Neural cell (in vitro differentiated cells): ENCODE results near the gene DAND5. TPM values are rescaled to one million over a fixed set of nuclear protein-coding genes. Genes with fewer than 3 reads are reported as not detected.

Source experiments
- H2AFZ ChIP-seq: fragments of 200-600, 300-800 bp; sonication (generic), shearing (Covaris generic); 2 replicates; pipeline ENCODE4 v1.6.0; 2014; ENCODE audit warnings: low read depth, mild to moderate bottlenecking, antibody characterized with exemption, low read length, moderate library complexity
- H3F3A ChIP-seq: fragments of 200-600 bp; shearing (Covaris generic); 2 replicates; pipeline ENCODE4 v1.6.1; 2016; ENCODE audit warnings: mild to moderate bottlenecking, moderate library complexity, mixed read lengths, antibody characterized with exemption, low read length; ENCODE audit not compliant: insufficient read depth, poor library complexity, severe bottlenecking
- H3K27ac ChIP-seq: fragments of 200-600, 300-800 bp; sonication (generic), shearing (Covaris generic); 2 replicates; pipeline ENCODE4 v1.5.1; 2014; ENCODE audit warnings: mild to moderate bottlenecking, low read length, moderate library complexity
- H3K27me3 ChIP-seq: fragments of 300-800, 200-600 bp; sonication (generic), shearing (Covaris generic); 2 replicates; pipeline ENCODE4 v1.6.0; 2014; ENCODE audit warnings: mild to moderate bottlenecking, low read depth, low read length, moderate library complexity; ENCODE audit not compliant: insufficient read depth
- H3K36me3 ChIP-seq: fragments of 300-800, 200-600 bp; sonication (generic), shearing (Covaris generic); 2 replicates; pipeline ENCODE4 v1.5.1; 2014; ENCODE audit warnings: mild to moderate bottlenecking, antibody characterized with exemption, low read length, moderate library complexity; ENCODE audit not compliant: insufficient read depth
- H3K4me2 ChIP-seq: fragments of 300-800, 200-600 bp; sonication (generic), shearing (Covaris generic); 2 replicates; pipeline ENCODE4 v1.6.0; 2014; ENCODE audit warnings: mild to moderate bottlenecking, low read length
- H3K4me3 ChIP-seq: fragments of 300-800, 200-600 bp; sonication (generic), shearing (Covaris generic); 2 replicates; pipeline ENCODE4 v1.5.1; 2014; ENCODE audit warnings: mild to moderate bottlenecking, low read length, moderate library complexity
- H3K79me2 ChIP-seq: fragments of 200-600 bp; shearing (Covaris generic); replicated peaks from 2 replicates; pipeline ENCODE4 v1.6.0; 2014; ENCODE audit warnings: mild to moderate bottlenecking, low read length, moderate library complexity; ENCODE audit not compliant: insufficient read depth
- H3K9ac ChIP-seq: fragments of 300-800, 200-600 bp; sonication (generic), shearing (Covaris generic); 2 replicates; pipeline ENCODE4 v1.6.1; 2016; ENCODE audit warnings: mild to moderate bottlenecking, low read length, mixed read lengths
- H3K9me2 ChIP-seq: fragments of 200-600 bp; shearing (Covaris generic); 2 replicates; pipeline ENCODE4 v1.6.1; 2016; ENCODE audit warnings: mild to moderate bottlenecking, low read length, mixed read lengths; ENCODE audit not compliant: insufficient read depth
- H3K9me3 ChIP-seq: fragments of 200-600, 300-800 bp; sonication (generic), shearing (Covaris generic); 2 replicates; pipeline ENCODE4 v1.6.1; 2016; ENCODE audit warnings: mild to moderate bottlenecking, mixed run types, low read length, moderate library complexity, mixed read lengths
- H4K20me1 ChIP-seq: fragments of 200-600 bp; shearing (Covaris generic); 2 replicates; pipeline ENCODE4 v1.6.1; 2016; ENCODE audit warnings: mild to moderate bottlenecking, mixed run types; ENCODE audit not compliant: insufficient read depth
- EP300 ChIP-seq: fragments of 450-650 bp; conservative IDR thresholded peaks from 2 replicates; pipeline ENCODE4 v1.6.1; 2014; ENCODE audit warnings: antibody characterized with exemption, mild to moderate bottlenecking, moderate library complexity; ENCODE audit not compliant: poor library complexity, severe bottlenecking
- EZH2 ChIP-seq: fragments of 200-600, 300-800 bp; shearing (Covaris generic), sonication (generic); IDR thresholded peaks from 2 replicates; pipeline ENCODE4 v1.6.1; 2014; ENCODE audit warnings: antibody characterized with exemption, low read length, borderline replicate concordance, mild to moderate bottlenecking; ENCODE audit not compliant: insufficient read depth, poor library complexity, severe bottlenecking
- MXI1 ChIP-seq: fragments of 450-650 bp; conservative IDR thresholded peaks from 2 replicates; pipeline ENCODE4 v1.6.1; 2014; ENCODE audit warnings: antibody characterized with exemption, mild to moderate bottlenecking; ENCODE audit not compliant: poor library complexity, severe bottlenecking
- POLR2AphosphoS5 ChIP-seq: IDR thresholded peaks from 2 replicates; pipeline ENCODE4 v1.6.1; 2012
- RAD21 ChIP-seq: fragments of 450-650 bp; conservative IDR thresholded peaks from 2 replicates; pipeline ENCODE4 v1.6.1; 2014; ENCODE audit warnings: antibody characterized with exemption, mild to moderate bottlenecking, moderate library complexity
- SMC3 ChIP-seq: fragments of 450-650 bp; conservative IDR thresholded peaks from 2 replicates; pipeline ENCODE4 v1.6.1; 2014; ENCODE audit warnings: antibody characterized with exemption, mild to moderate bottlenecking, moderate library complexity; ENCODE audit not compliant: poor library complexity
- TAF1 ChIP-seq: IDR thresholded peaks from 2 replicates; pipeline ENCODE4 v1.6.1; 2012; ENCODE audit warnings: low read depth
- polyA plus RNA-seq: library from polyadenylated mRNA; depleted of rRNA; stranded (reverse); fragments of >200 nt; gene quantifications from 2 replicates; pipeline ENCODE4 v1.2.3, GENCODE V29; 2014
- TF ChIP-seq, protein P1 (sequence below): IDR thresholded peaks from 2 replicates; pipeline ENCODE4 v1.6.1; 2012; ENCODE audit warnings: borderline replicate concordance
- TF ChIP-seq, protein P2 (sequence below): fragments of 450-650 bp; IDR thresholded peaks from 2 replicates; pipeline ENCODE4 v1.5.1; 2014; ENCODE audit warnings: antibody characterized with exemption, mild to moderate bottlenecking, moderate library complexity; ENCODE audit not compliant: poor library complexity, severe bottlenecking

Gene DAND5
- polyA plus RNA-seq, 1 donor from 2014 or later: not detected

DNA sequence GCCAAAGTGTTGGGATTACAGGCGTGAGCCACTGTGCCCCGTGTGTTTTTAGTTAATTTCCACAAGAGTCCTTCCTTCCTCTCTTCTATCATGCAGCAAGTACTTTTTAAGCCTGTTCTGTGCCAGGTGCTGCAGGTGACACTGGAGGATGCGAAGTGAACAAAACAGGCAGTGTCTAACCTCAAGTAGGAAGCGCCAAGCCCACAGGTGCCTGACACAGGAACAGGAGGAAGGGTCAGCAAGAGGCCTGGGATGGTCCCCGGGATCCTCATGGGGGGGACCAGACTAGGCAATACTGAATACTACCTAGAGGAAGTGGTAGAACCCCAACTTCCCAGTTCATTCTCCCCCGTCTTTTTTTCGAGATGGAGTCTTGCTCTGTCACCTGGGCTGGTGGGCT is 32.8 kb upstream of the DAND5 start:
- no peak overlapping the region for H3K4me2 ChIP-seq
- H3K9me3 ChIP-seq: no peaks in the 10 kb centered on the region
- no peak overlapping the region for H3K27ac ChIP-seq
- H3K36me3 ChIP-seq: no peaks in the 10 kb centered on the region
- H3K4me3 ChIP-seq: no peak overlapping the region
- H3K9ac ChIP-seq: no peak overlapping the region
- no peaks in the 10 kb centered on the region for H3K27me3 ChIP-seq
- no peaks in the 10 kb centered on the region for H3K9me2 ChIP-seq
- H4K20me1 ChIP-seq: no peaks in the 10 kb centered on the region
- no peaks in the 10 kb centered on the region for H3F3A ChIP-seq
- peaks cover 36% of the 10 kb centered on the region for H3K79me2 ChIP-seq
- H2AFZ ChIP-seq: no peak overlapping the region
- TF ChIP-seq, protein P1, sequence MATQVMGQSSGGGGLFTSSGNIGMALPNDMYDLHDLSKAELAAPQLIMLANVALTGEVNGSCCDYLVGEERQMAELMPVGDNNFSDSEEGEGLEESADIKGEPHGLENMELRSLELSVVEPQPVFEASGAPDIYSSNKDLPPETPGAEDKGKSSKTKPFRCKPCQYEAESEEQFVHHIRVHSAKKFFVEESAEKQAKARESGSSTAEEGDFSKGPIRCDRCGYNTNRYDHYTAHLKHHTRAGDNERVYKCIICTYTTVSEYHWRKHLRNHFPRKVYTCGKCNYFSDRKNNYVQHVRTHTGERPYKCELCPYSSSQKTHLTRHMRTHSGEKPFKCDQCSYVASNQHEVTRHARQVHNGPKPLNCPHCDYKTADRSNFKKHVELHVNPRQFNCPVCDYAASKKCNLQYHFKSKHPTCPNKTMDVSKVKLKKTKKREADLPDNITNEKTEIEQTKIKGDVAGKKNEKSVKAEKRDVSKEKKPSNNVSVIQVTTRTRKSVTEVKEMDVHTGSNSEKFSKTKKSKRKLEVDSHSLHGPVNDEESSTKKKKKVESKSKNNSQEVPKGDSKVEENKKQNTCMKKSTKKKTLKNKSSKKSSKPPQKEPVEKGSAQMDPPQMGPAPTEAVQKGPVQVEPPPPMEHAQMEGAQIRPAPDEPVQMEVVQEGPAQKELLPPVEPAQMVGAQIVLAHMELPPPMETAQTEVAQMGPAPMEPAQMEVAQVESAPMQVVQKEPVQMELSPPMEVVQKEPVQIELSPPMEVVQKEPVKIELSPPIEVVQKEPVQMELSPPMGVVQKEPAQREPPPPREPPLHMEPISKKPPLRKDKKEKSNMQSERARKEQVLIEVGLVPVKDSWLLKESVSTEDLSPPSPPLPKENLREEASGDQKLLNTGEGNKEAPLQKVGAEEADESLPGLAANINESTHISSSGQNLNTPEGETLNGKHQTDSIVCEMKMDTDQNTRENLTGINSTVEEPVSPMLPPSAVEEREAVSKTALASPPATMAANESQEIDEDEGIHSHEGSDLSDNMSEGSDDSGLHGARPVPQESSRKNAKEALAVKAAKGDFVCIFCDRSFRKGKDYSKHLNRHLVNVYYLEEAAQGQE: no peak
- no peak for TF ChIP-seq SMC3
- no peak for TF ChIP-seq POLR2AphosphoS5
- TF ChIP-seq MXI1: no peak
- no peak for TF ChIP-seq RAD21
- TF ChIP-seq EZH2: no peak
- TF ChIP-seq, protein P2, sequence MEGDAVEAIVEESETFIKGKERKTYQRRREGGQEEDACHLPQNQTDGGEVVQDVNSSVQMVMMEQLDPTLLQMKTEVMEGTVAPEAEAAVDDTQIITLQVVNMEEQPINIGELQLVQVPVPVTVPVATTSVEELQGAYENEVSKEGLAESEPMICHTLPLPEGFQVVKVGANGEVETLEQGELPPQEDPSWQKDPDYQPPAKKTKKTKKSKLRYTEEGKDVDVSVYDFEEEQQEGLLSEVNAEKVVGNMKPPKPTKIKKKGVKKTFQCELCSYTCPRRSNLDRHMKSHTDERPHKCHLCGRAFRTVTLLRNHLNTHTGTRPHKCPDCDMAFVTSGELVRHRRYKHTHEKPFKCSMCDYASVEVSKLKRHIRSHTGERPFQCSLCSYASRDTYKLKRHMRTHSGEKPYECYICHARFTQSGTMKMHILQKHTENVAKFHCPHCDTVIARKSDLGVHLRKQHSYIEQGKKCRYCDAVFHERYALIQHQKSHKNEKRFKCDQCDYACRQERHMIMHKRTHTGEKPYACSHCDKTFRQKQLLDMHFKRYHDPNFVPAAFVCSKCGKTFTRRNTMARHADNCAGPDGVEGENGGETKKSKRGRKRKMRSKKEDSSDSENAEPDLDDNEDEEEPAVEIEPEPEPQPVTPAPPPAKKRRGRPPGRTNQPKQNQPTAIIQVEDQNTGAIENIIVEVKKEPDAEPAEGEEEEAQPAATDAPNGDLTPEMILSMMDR: no peak
- TF ChIP-seq TAF1: no peak
- no peak for TF ChIP-seq EP300

DNA sequence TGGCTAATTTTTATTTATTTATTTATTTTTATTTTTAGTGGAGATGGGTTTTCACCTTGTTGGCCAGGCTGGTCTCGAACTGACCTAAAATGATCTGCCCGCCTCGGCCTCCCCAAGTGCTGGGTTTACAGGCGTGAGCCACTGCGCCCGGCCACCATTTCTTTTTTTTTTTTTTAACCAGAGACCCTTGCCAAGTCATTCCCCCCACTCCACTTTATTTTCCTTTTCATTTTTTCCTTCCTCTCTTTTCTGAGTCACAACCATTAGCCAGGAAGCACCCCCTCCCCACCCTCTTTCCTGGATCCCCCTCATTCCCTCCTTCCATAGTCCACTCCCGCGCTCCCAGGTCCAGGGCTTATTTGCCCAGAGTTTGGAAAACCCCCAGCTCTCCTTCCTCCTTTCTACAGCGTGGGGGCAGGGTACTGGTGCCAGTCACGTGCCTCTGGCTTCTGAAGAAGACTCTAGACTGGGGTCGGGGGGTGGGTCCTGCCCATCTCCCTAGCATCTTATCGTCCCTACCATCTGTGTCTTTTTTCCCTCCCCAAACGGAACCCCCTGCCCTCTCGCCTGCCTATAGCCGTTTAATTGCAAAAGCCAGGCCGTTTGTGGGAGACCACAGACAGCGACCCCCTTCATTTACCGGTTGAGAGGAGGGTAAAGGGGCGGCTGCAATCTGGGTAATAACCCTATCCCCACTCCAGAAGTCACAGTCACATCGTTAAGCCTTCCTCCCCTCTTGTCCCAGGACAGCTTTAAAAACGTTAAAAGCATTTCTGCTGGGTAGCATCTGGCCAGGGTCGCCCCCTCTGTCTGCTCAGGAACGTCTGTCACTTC is 32.1 kb upstream of the DAND5 start:
- Histone ChIP-seq H3K4me3 (peak overlapping the region; percentile 97), H3K4me2 (peak overlapping the region; percentile 92), H2AFZ (peak overlapping the region; percentile 83), H3K9me2 (no peaks in the 10 kb centered on the region), H3K36me3 (no peaks in the 10 kb centered on the region), H3F3A (no peaks in the 10 kb centered on the region), H3K27me3 (no peaks in the 10 kb centered on the region), H3K9me3 (no peaks in the 10 kb centered on the region), H3K9ac (peak overlapping the region; percentile 64), H3K27ac (peak overlapping the region; percentile 26), H3K79me2 (peaks cover 30% of the 10 kb centered on the region), H4K20me1 (no peaks in the 10 kb centered on the region)
- TF ChIP-seq TAF1: no peak
- no peak for TF ChIP-seq MXI1
- no peak for TF ChIP-seq EZH2
- TF ChIP-seq RAD21: no peak
- TF ChIP-seq, protein P1: no peak
- TF ChIP-seq, protein P2: no peak
- TF ChIP-seq SMC3: no peak
- no peak for TF ChIP-seq EP300
- TF ChIP-seq POLR2AphosphoS5: no peak
